Type B pancreatic cell (in vitro differentiated cells): ENCODE measurements around the gene KCTD16. TPM values are rescaled to one million over a fixed set of nuclear protein-coding genes. Genes with fewer than 3 reads are reported as not detected.

ENCODE experiments used
- DNase-seq: peaks from one replicate; pipeline ENCODE4 v3.0.0; 2021; ENCODE audit warnings: mixed read lengths; ENCODE audit not compliant: unreplicated experiment; ENCODE audit errors: extremely low spot score
- H3K27ac Mint-ChIP-seq: 2 replicates; pipeline ENCODE4 v1.8.0; 2021; ENCODE audit warnings: mild to moderate bottlenecking, mixed read lengths
- H3K27me3 Mint-ChIP-seq: 2 replicates; pipeline ENCODE4 v1.8.0; 2021; ENCODE audit warnings: mixed read lengths
- H3K36me3 Mint-ChIP-seq: 2 replicates; pipeline ENCODE4 v1.8.0; 2021; ENCODE audit warnings: mixed read lengths
- H3K4me1 Mint-ChIP-seq: one replicate; pipeline ENCODE4 v1.8.0; 2021; ENCODE audit warnings: mixed read lengths; ENCODE audit not compliant: unreplicated experiment
- H3K4me3 Mint-ChIP-seq: 2 replicates; pipeline ENCODE4 v1.8.0; 2021; ENCODE audit warnings: mild to moderate bottlenecking, mixed read lengths
- H3K9me3 Mint-ChIP-seq: 2 replicates; pipeline ENCODE4 v1.8.0; 2021; ENCODE audit warnings: mixed read lengths
- CTCF ChIP-seq: fragments of 200-600 bp; sonication (generic); conservative IDR thresholded peaks from 2 replicates; pipeline ENCODE4 v1.5.0; 2021; ENCODE audit warnings: antibody characterized with exemption, mild to moderate bottlenecking
- total RNA-seq: library from RNA; stranded (reverse); gene quantifications from 2 replicates; pipeline ENCODE4 v1.2.1, GENCODE V29; 2021; ENCODE audit warnings: low replicate concordance

The KCTD16 gene
- total RNA-seq, 1 donor from 2014 or later: 3.0 TPM

GRCh38 chr5:144427866-144428265, 257.2 kb downstream of the KCTD16 start:
- no peak for TF ChIP-seq CTCF
- H3K4me1 Mint-ChIP-seq: no peaks in the 10 kb centered on the region
- DNase-seq: no peak
- no peaks in the 10 kb centered on the region for H3K9me3 Mint-ChIP-seq
- H3K36me3 Mint-ChIP-seq: no peaks in the 10 kb centered on the region
- H3K27ac Mint-ChIP-seq: no peak overlapping the region
- H3K27me3 Mint-ChIP-seq: peaks cover 4% of the 10 kb centered on the region
- H3K4me3 Mint-ChIP-seq: no peak overlapping the region

- Mint-ChIP-seq H3K4me1 (no peaks in the 10 kb centered on the region), H3K27ac (no peak overlapping the region)
Observed at GRCh38 chr5:144428326-144428725, 257.7 kb downstream of the KCTD16 start.

GRCh38 chr5:144429405-144429804, 258.7 kb downstream of the KCTD16 start:
- no peak for DNase-seq
- Mint-ChIP-seq H3K9me3 (no peaks in the 10 kb centered on the region), H3K27ac (no peak overlapping the region), H3K27me3 (peaks cover 7% of the 10 kb centered on the region), H3K4me3 (no peak overlapping the region), H3K4me1 (no peaks in the 10 kb centered on the region), H3K36me3 (no peaks in the 10 kb centered on the region)
- TF ChIP-seq CTCF: no peak

More at GRCh38 chr5:144428326-144428725, 257.7 kb downstream of the KCTD16 start:
- Mint-ChIP-seq H3K9me3 (no peaks in the 10 kb centered on the region), H3K4me3 (no peak overlapping the region), H3K36me3 (no peaks in the 10 kb centered on the region), H3K27me3 (peaks cover 4% of the 10 kb centered on the region)
- TF ChIP-seq CTCF: no peak
- DNase-seq: no peak

- Mint-ChIP-seq H3K4me3 (no peak overlapping the region), H3K4me1 (no peaks in the 10 kb centered on the region), H3K27me3 (peaks cover 7% of the 10 kb centered on the region), H3K36me3 (no peaks in the 10 kb centered on the region), H3K9me3 (no peaks in the 10 kb centered on the region), H3K27ac (no peak overlapping the region)
- TF ChIP-seq CTCF: no peak
- DNase-seq: no peak
Observed at GRCh38 chr5:144429905-144430304, 259.2 kb downstream of the KCTD16 start.

GRCh38 chr5:144433140-144433822, 262.6 kb downstream of the KCTD16 start:
- Mint-ChIP-seq H3K27ac (no peak overlapping the region), H3K27me3 (peaks cover 3% of the 10 kb centered on the region), H3K4me1 (no peaks in the 10 kb centered on the region), H3K4me3 (no peak overlapping the region), H3K36me3 (no peaks in the 10 kb centered on the region), H3K9me3 (no peaks in the 10 kb centered on the region)
- TF ChIP-seq CTCF: no peak
- no peak for DNase-seq
